Measurements from ENCODE around the gene VOPP1.

VOPP1 gene

GRCh38 chr7:55539380-55539779, 32.9 kb downstream of the VOPP1 start:
- Histone ChIP-seq H2AFZ (ENCODE audit: low read depth) (no peak overlapping the region), H3K4me1 (ENCODE audit: low read depth, poor library complexity, severe bottlenecking) (peaks cover 67% of the 10 kb centered on the region), H3K9ac (no peak overlapping the region), H4K20me1 (ENCODE audit: insufficient read depth) (peaks cover 3% of the 10 kb centered on the region; the same call in 1 of the 2 replicates), H3K4me3 (IDR thresholded peaks at IDR 0.05; ENCODE audit: insufficient read depth, low read depth, low read length) (no peak overlapping the region), H3K79me2 (ENCODE audit: insufficient read depth, low read depth) (peaks cover 90% of the 10 kb centered on the region), H3K27me3 (ENCODE audit: insufficient read depth, low read depth) (no peaks in the 10 kb centered on the region), H3K27ac (no peak overlapping the region), H3K4me2 (no peak overlapping the region), H3K36me3 (ENCODE audit: insufficient read depth) (peaks cover 12% of the 10 kb centered on the region; the same call in 1 of the 2 replicates)
- TF ChIP-seq CTCF (conservative IDR thresholded peaks at IDR 0.05; ENCODE audit: low read depth, low read length): no peak

GRCh38 chr7:55538538-55538937, 33.8 kb downstream of the VOPP1 start:
- H3K4me2 ChIP-seq: no peak overlapping the region; the same call in 1 of the 2 replicates
- no peak overlapping the region for H3K9ac ChIP-seq
- H3K36me3 ChIP-seq (ENCODE audit: insufficient read depth): peaks cover 8% of the 10 kb centered on the region; the same call in 1 of the 2 replicates
- H3K4me1 ChIP-seq (ENCODE audit: low read depth, poor library complexity, severe bottlenecking): peaks cover 70% of the 10 kb centered on the region
- H3K27ac ChIP-seq: no peak overlapping the region
- no peaks in the 10 kb centered on the region for H3K27me3 ChIP-seq (ENCODE audit: insufficient read depth, low read depth)
- H4K20me1 ChIP-seq (ENCODE audit: insufficient read depth): peaks cover 3% of the 10 kb centered on the region; the same call in 1 of the 2 replicates
- no peak overlapping the region for H2AFZ ChIP-seq (ENCODE audit: low read depth)
- no peak for TF ChIP-seq CTCF (conservative IDR thresholded peaks at IDR 0.05; ENCODE audit: low read depth, low read length)
- H3K4me3 ChIP-seq (IDR thresholded peaks at IDR 0.05; ENCODE audit: insufficient read depth, low read depth, low read length): no peak overlapping the region
- H3K79me2 ChIP-seq (ENCODE audit: insufficient read depth, low read depth): peaks cover 81% of the 10 kb centered on the region

GRCh38 chr7:55537458-55537990, 34.8 kb downstream of the VOPP1 start:
- Histone ChIP-seq H3K79me2 (ENCODE audit: insufficient read depth, low read depth) (peaks cover 77% of the 10 kb centered on the region), H3K4me2 (peak overlapping the region; percentile 67; the same call in 1 of the 2 replicates), H3K27me3 (ENCODE audit: insufficient read depth, low read depth) (no peaks in the 10 kb centered on the region), H3K9ac (no peak overlapping the region), H3K4me1 (ENCODE audit: low read depth, poor library complexity, severe bottlenecking) (peaks cover 80% of the 10 kb centered on the region), H3K27ac (no peak overlapping the region; the same call in 1 of the 2 replicates), H4K20me1 (ENCODE audit: insufficient read depth) (peaks cover 3% of the 10 kb centered on the region; the same call in 1 of the 2 replicates), H3K36me3 (ENCODE audit: insufficient read depth) (peaks cover 8% of the 10 kb centered on the region; the same call in 1 of the 2 replicates), H2AFZ (ENCODE audit: low read depth) (no peak overlapping the region), H3K4me3 (IDR thresholded peaks at IDR 0.05; ENCODE audit: insufficient read depth, low read depth, low read length) (no peak overlapping the region)
- TF ChIP-seq CTCF (conservative IDR thresholded peaks at IDR 0.05; ENCODE audit: low read depth, low read length): no peak

GRCh38 chr7:55536619-55537457, 35.5 kb downstream of the VOPP1 start:
- Histone ChIP-seq H3K4me2 (peak overlapping the region; percentile 67; the same call in 1 of the 2 replicates), H3K4me1 (ENCODE audit: low read depth, poor library complexity, severe bottlenecking) (peaks cover 87% of the 10 kb centered on the region)

More at GRCh38 chr7:55536619-55537457, 35.5 kb downstream of the VOPP1 start:
- Histone ChIP-seq H3K9ac (no peak overlapping the region), H3K4me3 (IDR thresholded peaks at IDR 0.05; ENCODE audit: insufficient read depth, low read depth, low read length) (no peak overlapping the region), H4K20me1 (ENCODE audit: insufficient read depth) (peaks cover 3% of the 10 kb centered on the region; the same call in 1 of the 2 replicates), H2AFZ (ENCODE audit: low read depth) (no peak overlapping the region), H3K36me3 (ENCODE audit: insufficient read depth) (peaks cover 8% of the 10 kb centered on the region; the same call in 1 of the 2 replicates), H3K27me3 (ENCODE audit: insufficient read depth, low read depth) (no peaks in the 10 kb centered on the region), H3K79me2 (ENCODE audit: insufficient read depth, low read depth) (peaks cover 76% of the 10 kb centered on the region), H3K27ac (peak overlapping the region; percentile 90; the same call in 1 of the 2 replicates)
- no peak for TF ChIP-seq CTCF (conservative IDR thresholded peaks at IDR 0.05; ENCODE audit: low read depth, low read length)
